A549 (cell line): Measurements from ENCODE around the gene TMPRSS4. TPM values are rescaled to one million over a fixed set of nuclear protein-coding genes. Genes with fewer than 3 reads are reported as not detected.

Experiments used
- ATAC-seq, 2 experiments: fragments of 200-7000 bp in 1 of 2; fragments of >200 bp in 1 of 2; cut with Nextera tagmentation in 1 of 2; cut with Tn5 transposase in 1 of 2; 3 replicates each; pipeline versions ENCODE4 v1.8.0 to v1.9.1; 2018 to 2020; ENCODE audit warnings: mild to moderate bottlenecking in 1 of 2, moderate library complexity in 1 of 2
- CTCF ChIA-PET: fragments of 300-600 bp; sonication (Branson Sonifier 250); formaldehyde crosslinking; extraction: SDS; loops from one replicate; lab custom pipeline; 2021; ENCODE audit warnings: antibody characterized with exemption, inconsistent platforms; lab: Yijun Ruan, JAX
- POLR2A ChIA-PET: fragments of 350-600 bp; formaldehyde crosslinking; extraction: SDS; loops from one replicate; lab custom pipeline; 2021; ENCODE audit warnings: antibody characterized with exemption, inconsistent platforms; lab: Yijun Ruan, JAX
- DNase-seq, 2 experiments: peaks; one replicate each; pipeline versions ENCODE4 v3.0.0 to v3.0.0-alpha.2; 2011 to 2016; ENCODE audit warnings: low read depth in 1 of 2, low spot score in 1 of 2
- FAIRE-seq: peaks from 2 replicates; lab custom pipeline; 2011; peaks lifted over from hg19 to GRCh38; lab: Jason Lieb, UNC
- H3K27ac ChIP-seq, 2 experiments: fragments of >200 bp; sonication (Bioruptor Twin); formaldehyde crosslinking; 3 replicates each; pipeline ENCODE4 v1.5.1; 2016 to 2017
- H3K4me1 ChIP-seq: fragments of >200 bp; sonication (Bioruptor Twin); formaldehyde crosslinking; 3 replicates; pipeline ENCODE4 v1.6.1; 2016
- H3K4me2 ChIP-seq: fragments of >200 bp; sonication (Bioruptor Twin); formaldehyde crosslinking; 3 replicates; pipeline ENCODE4 v1.6.1; 2016
- H3K4me3 ChIP-seq: fragments of >200 bp; sonication (Bioruptor Twin); formaldehyde crosslinking; 3 replicates; pipeline ENCODE4 v1.5.1; 2016
- H3K9me3 ChIP-seq: fragments of >200 bp; sonication (Bioruptor Twin); formaldehyde crosslinking; 3 replicates; pipeline ENCODE4 v1.6.1; 2016
- CBX2 ChIP-seq: fragments of 200-600 bp; sonication (generic); IDR thresholded peaks from 2 replicates; pipeline ENCODE4 v1.6.1; 2016; ENCODE audit warnings: low read depth, mild to moderate bottlenecking, borderline replicate concordance
- CEBPB ChIP-seq, 2 experiments: fragments of >200 bp in 1 of 2; sonication (Bioruptor Twin) in 1 of 2; formaldehyde crosslinking in 1 of 2; IDR thresholded peaks; 2 replicates each; pipeline ENCODE4 v1.6.1; 2012 to 2016
- CHD2 ChIP-seq: fragments of 150-350 bp; IDR thresholded peaks from 2 replicates; pipeline ENCODE4 v1.6.1; 2014; ENCODE audit warnings: low read length; ENCODE audit not compliant: partially characterized antibody
- CHD4 ChIP-seq: fragments of 200-600 bp; sonication (generic); IDR thresholded peaks from 2 replicates; pipeline ENCODE4 v1.6.1; 2016; ENCODE audit warnings: antibody characterized with exemption, mild to moderate bottlenecking, borderline replicate concordance
- ESRRA ChIP-seq: fragments of 150-350 bp; IDR thresholded peaks from 2 replicates; pipeline ENCODE4 v1.6.1; 2014; ENCODE audit warnings: mild to moderate bottlenecking, low read length, borderline replicate concordance
- FOXS1 ChIP-seq: fragments of 250-450 bp; sonication (Bioruptor Pico); IDR thresholded peaks from 2 replicates; pipeline ENCODE4 v1.5.0; 2020; ENCODE audit warnings: mild to moderate bottlenecking, moderate library complexity
- HDAC2 ChIP-seq: fragments of 200-600 bp; sonication (generic); IDR thresholded peaks from 2 replicates; pipeline ENCODE4 v1.6.1; 2016
- HOXA7 ChIP-seq: fragments of 250-450 bp; sonication (Bioruptor Pico); IDR thresholded peaks from 2 replicates; pipeline ENCODE4 v1.5.0; 2020; ENCODE audit warnings: mild to moderate bottlenecking, moderate library complexity
- HOXB13 ChIP-seq: fragments of 250-450 bp; sonication (Bioruptor Pico); IDR thresholded peaks from 2 replicates; pipeline ENCODE4 v1.5.0; 2020; ENCODE audit warnings: low read depth, mild to moderate bottlenecking, moderate library complexity
- KDM1A ChIP-seq: fragments of 200-600 bp; sonication (generic); IDR thresholded peaks from 2 replicates; pipeline ENCODE4 v1.6.1; 2016; ENCODE audit warnings: low read depth, mild to moderate bottlenecking
- KDM5A ChIP-seq: fragments of 200-600 bp; sonication (generic); IDR thresholded peaks from 2 replicates; pipeline ENCODE4 v1.6.1; 2016; ENCODE audit warnings: antibody characterized with exemption, mild to moderate bottlenecking
- MAFK ChIP-seq: fragments of 450-650 bp; IDR thresholded peaks from 2 replicates; pipeline ENCODE4 v1.6.1; 2014; ENCODE audit not compliant: partially characterized antibody
- MAZ ChIP-seq: fragments of 150-350 bp; IDR thresholded peaks from 2 replicates; pipeline ENCODE4 v1.6.1; 2014; ENCODE audit warnings: antibody characterized with exemption, low read depth, low read length, borderline replicate concordance
- POLR2A ChIP-seq: IDR thresholded peaks from 2 replicates; pipeline ENCODE4 v1.6.1; 2012; ENCODE audit warnings: mild to moderate bottlenecking, low read length
- ZNF302 ChIP-seq: fragments of 250-450 bp; sonication (Bioruptor Pico); IDR thresholded peaks from 2 replicates; pipeline ENCODE4 v1.9.0; 2021; ENCODE audit warnings: inconsistent platforms, mild to moderate bottlenecking, moderate library complexity
- WGBS: methylation state at CpG from one replicate; pipeline ENCODE4 v1.1.6; 2017; ENCODE audit errors: missing lambda C conversion rate; 5-methylcytosine and 5-hydroxymethylcytosine counted together
- polyA plus RNA-seq, 4 experiments: library from polyadenylated mRNA; depleted of rRNA in 3 of 4; stranded (reverse); fragments of >200 nt; fragmentation: RNase III in 1 of 4; extraction: RNeasy Plus Mini Kit Qiagen cat#74134 plus additional on column Dnase treatment in 1 of 4; gene quantifications; 2 replicates in 3 of 4; 3 replicates in 1 of 4; pipeline ENCODE4 v1.2.3, GENCODE V29; 2011 to 2017
- TF ChIP-seq, protein P1 (sequence below): fragments of 200-600 bp; sonication (generic); IDR thresholded peaks from 2 replicates; pipeline ENCODE4 v1.6.1; 2016; ENCODE audit warnings: antibody characterized with exemption, mild to moderate bottlenecking, moderate library complexity
- TF ChIP-seq, protein P2 (sequence below): fragments of 250-450 bp; sonication (Bioruptor Pico); IDR thresholded peaks from 2 replicates; pipeline ENCODE4 v1.5.0; 2020; ENCODE audit warnings: low read depth, mild to moderate bottlenecking, moderate library complexity
- TF ChIP-seq, protein P3 (sequence below): IDR thresholded peaks from 2 replicates; pipeline ENCODE4 v1.6.1; 2012
- TF ChIP-seq, protein P4 (sequence below): fragments of 250-450 bp; sonication (Bioruptor Pico); IDR thresholded peaks from 2 replicates; pipeline ENCODE4 v1.5.0; 2021; ENCODE audit warnings: mild to moderate bottlenecking, moderate library complexity, borderline replicate concordance

Gene TMPRSS4
- polyA plus RNA-seq, 2 of the 4 experiments (the other 2 are of a cell fraction), result not detected

DNA sequence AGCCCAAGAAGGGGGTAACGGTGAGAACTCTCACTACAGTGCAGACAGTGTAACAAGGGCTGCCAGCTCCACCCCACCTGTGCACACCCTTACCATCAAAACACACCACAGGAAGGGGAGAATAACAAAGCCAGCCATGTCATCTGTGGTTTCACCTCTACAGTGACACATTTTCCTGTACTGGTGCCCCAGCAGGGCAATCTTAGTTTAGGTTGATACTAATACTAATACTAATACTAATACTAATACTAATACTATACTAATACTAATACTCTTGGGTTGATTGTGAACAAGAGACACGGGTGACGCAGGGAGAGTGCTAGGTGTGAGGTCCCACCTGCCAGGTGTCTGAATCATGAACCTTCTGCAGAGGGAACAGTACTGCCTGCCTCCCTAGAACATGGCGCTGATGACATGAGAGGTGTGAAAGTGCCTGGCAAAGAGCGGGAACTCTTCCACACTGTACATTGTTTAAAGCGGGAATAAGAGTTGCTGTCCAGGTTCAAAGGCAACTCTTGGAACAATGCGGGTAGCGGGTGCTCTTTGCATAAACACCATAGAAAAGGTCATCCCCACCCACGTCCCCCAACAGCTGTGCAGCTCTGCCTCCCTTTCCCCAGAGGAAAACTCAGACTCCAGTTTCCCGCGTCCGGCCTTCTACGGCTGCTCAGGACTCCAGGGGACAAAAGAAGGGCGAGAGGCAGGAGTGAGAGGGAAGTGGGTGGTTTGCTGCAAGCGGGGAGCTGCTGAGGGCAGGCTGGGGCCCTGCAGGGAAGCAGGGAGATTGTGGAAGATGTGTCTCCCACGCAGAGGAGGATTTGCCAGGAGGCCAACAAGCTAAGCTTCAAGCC lies 25.0 kb upstream of the TMPRSS4 start:
- 64% methylated on average over 15 of the region's 16 CpGs for WGBS
- FAIRE-seq, result no peak
- no peaks in the 10 kb centered on the region for H3K4me1 ChIP-seq
- H3K4me3 ChIP-seq, result no peak overlapping the region
- H3K4me2 ChIP-seq, result no peak overlapping the region
- no peaks in the 10 kb centered on the region for H3K9me3 ChIP-seq
- ChIA-PET CTCF (interaction anchor here (0.5 to 5.9 kb wide), 14 partner anchors 10 to 816 kb away, joined by 3 to 38 read pairs (median 7); partner anchors contain the start of gene FXYD2), POLR2A (no interaction called here)
- TF ChIP-seq HOXB13 (CRISPR knock-in tag), result no peak
- no peak for TF ChIP-seq HDAC2
- no peak for TF ChIP-seq ZNF302 (CRISPR knock-in tag)
- TF ChIP-seq MAZ, result no peak
- no peak for TF ChIP-seq KDM1A
- no peak for TF ChIP-seq MAFK
- no peak for TF ChIP-seq FOXS1 (CRISPR knock-in tag)
- TF ChIP-seq, protein P1, sequence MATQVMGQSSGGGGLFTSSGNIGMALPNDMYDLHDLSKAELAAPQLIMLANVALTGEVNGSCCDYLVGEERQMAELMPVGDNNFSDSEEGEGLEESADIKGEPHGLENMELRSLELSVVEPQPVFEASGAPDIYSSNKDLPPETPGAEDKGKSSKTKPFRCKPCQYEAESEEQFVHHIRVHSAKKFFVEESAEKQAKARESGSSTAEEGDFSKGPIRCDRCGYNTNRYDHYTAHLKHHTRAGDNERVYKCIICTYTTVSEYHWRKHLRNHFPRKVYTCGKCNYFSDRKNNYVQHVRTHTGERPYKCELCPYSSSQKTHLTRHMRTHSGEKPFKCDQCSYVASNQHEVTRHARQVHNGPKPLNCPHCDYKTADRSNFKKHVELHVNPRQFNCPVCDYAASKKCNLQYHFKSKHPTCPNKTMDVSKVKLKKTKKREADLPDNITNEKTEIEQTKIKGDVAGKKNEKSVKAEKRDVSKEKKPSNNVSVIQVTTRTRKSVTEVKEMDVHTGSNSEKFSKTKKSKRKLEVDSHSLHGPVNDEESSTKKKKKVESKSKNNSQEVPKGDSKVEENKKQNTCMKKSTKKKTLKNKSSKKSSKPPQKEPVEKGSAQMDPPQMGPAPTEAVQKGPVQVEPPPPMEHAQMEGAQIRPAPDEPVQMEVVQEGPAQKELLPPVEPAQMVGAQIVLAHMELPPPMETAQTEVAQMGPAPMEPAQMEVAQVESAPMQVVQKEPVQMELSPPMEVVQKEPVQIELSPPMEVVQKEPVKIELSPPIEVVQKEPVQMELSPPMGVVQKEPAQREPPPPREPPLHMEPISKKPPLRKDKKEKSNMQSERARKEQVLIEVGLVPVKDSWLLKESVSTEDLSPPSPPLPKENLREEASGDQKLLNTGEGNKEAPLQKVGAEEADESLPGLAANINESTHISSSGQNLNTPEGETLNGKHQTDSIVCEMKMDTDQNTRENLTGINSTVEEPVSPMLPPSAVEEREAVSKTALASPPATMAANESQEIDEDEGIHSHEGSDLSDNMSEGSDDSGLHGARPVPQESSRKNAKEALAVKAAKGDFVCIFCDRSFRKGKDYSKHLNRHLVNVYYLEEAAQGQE, result no peak
- TF ChIP-seq ESRRA, result no peak
- TF ChIP-seq, protein P2, sequence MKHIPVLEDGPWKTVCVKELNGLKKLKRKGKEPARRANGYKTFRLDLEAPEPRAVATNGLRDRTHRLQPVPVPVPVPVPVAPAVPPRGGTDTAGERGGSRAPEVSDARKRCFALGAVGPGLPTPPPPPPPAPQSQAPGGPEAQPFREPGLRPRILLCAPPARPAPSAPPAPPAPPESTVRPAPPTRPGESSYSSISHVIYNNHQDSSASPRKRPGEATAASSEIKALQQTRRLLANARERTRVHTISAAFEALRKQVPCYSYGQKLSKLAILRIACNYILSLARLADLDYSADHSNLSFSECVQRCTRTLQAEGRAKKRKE (CRISPR knock-in tag), result no peak
- TF ChIP-seq POLR2A, result no peak
- no peak for TF ChIP-seq CHD4
- TF ChIP-seq CHD2, result no peak
- TF ChIP-seq, protein P3, sequence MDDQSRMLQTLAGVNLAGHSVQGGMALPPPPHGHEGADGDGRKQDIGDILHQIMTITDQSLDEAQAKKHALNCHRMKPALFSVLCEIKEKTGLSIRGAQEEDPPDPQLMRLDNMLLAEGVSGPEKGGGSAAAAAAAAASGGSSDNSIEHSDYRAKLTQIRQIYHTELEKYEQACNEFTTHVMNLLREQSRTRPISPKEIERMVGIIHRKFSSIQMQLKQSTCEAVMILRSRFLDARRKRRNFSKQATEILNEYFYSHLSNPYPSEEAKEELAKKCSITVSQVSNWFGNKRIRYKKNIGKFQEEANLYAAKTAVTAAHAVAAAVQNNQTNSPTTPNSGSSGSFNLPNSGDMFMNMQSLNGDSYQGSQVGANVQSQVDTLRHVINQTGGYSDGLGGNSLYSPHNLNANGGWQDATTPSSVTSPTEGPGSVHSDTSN, result no peak
- no peak for TF ChIP-seq CEBPB (IDR thresholded peaks at IDR 0.05)
- no peak for TF ChIP-seq HOXA7
- no peak for TF ChIP-seq CBX2
- TF ChIP-seq, protein P4, sequence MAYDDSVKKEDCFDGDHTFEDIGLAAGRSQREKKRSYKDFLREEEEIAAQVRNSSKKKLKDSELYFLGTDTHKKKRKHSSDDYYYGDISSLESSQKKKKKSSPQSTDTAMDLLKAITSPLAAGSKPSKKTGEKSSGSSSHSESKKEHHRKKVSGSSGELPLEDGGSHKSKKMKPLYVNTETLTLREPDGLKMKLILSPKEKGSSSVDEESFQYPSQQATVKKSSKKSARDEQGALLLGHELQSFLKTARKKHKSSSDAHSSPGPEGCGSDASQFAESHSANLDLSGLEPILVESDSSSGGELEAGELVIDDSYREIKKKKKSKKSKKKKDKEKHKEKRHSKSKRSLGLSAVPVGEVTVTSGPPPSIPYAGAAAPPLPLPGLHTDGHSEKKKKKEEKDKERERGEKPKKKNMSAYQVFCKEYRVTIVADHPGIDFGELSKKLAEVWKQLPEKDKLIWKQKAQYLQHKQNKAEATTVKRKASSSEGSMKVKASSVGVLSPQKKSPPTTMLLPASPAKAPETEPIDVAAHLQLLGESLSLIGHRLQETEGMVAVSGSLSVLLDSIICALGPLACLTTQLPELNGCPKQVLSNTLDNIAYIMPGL, result no peak
- TF ChIP-seq KDM5A, result no peak
- TF ChIP-seq, all 56 proteins: peak for 0
- no peak for ATAC-seq
- no peak overlapping the region for H3K27ac ChIP-seq
- no peak for DNase-seq
